Body of pancreas (tissue), 4 donors: Measurements from ENCODE around the gene AVPR2. TPM values are rescaled to one million over a fixed set of nuclear protein-coding genes. Genes with fewer than 3 reads are reported as not detected.

ENCODE experiments used
- ATAC-seq: fragments of 150-250 bp; one replicate; pipeline ENCODE4 v1.9.1; 2016
- DNase-seq, 4 donors: peaks; one replicate each; pipeline ENCODE4 v3.0.0-alpha.2; 2019
- H3K27ac ChIP-seq, 4 donors: fragments of 200-600 bp; sonication (generic); 1 replicate in 3 of 4; 2 replicates in 1 of 4; pipeline versions ENCODE4 v1.5.1 to v1.6.1; 2016 to 2019; ENCODE audit warnings: mild to moderate bottlenecking in 1 of 4, mixed read lengths in 1 of 4, moderate library complexity in 1 of 4
- H3K27me3 ChIP-seq, 2 donors: fragments of 200-600 bp; sonication (generic); one replicate each; pipeline ENCODE4 v1.6.0; 2016; ENCODE audit warnings: mild to moderate bottlenecking in 1 of 2
- H3K36me3 ChIP-seq, 2 donors: fragments of 200-600 bp; sonication (generic); replicated peaks in 1 of 2; 2 replicates each; pipeline ENCODE4 v1.5.1; 2016; ENCODE audit warnings: low read depth in 2 of 2; ENCODE audit not compliant: insufficient read depth in 1 of 2
- H3K4me1 ChIP-seq: fragments of 200-600 bp; sonication (generic); one replicate; pipeline ENCODE4 v1.6.0; 2016
- H3K4me3 ChIP-seq, 2 donors: fragments of 200-600 bp; sonication (generic); 1 replicate in 1 of 2; 2 replicates in 1 of 2; pipeline ENCODE4 v1.5.1; 2016 to 2019
- H3K9me3 ChIP-seq, 3 donors: fragments of 200-600 bp; sonication (generic); 1 replicate in 2 of 3; 2 replicates in 1 of 3; pipeline ENCODE4 v1.5.1; 2016
- CTCF ChIP-seq, 7 experiments: fragments of 450-650 bp in 4 of 7; fragments of 200-600 bp in 3 of 7; sonication (generic) in 3 of 7; IDR thresholded peaks; one replicate each; pipeline ENCODE4 v1.5.1; 2016 to 2019; ENCODE audit warnings: antibody characterized with exemption in 7 of 7
- POLR2A ChIP-seq, 3 donors: fragments of 450-650 bp; IDR thresholded peaks; one replicate each; pipeline ENCODE4 v1.6.1; 2016; ENCODE audit warnings: antibody characterized with exemption in 3 of 3, mild to moderate bottlenecking in 2 of 3
- WGBS, 2 donors: methylation state at CpG; one replicate each; pipeline ENCODE4 v1.1.5; 2017; 5-methylcytosine and 5-hydroxymethylcytosine counted together
- intact Hi-C: fragments of 100-400 bp; cut with DNase I; formaldehyde crosslinking; loops from one replicate; pipeline ENCODE4 v1.15.1; 2023
- total RNA-seq, 2 donors: library from RNA; depleted of rRNA; stranded (reverse); fragments of >200 nt; gene quantifications; one replicate each; pipeline ENCODE4 v1.1.0, GENCODE V29; 2016

Gene AVPR2
- total RNA-seq, 2 donors from 2014 or later = 0.66 to 0.78 TPM

DNA sequence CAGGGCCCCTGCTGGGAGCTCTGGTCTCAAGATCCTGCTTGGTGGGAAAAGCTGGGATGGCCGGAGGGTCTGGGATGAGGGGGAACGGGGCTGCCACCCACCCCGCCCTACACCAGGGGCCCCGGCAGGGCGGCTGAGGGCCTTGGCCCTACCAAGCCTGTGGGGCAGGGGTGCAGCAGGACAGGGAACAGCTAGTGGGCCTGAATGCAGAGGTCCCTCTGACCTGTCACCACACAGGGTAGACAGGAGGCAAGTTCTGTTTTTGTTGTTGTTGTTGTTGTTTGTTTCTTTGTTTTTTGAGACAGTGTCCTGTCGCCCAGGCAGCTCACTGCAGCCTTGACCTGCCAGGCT, 40.3 kb downstream of the AVPR2 start:
- Histone ChIP-seq H3K4me1 (no peaks in the 10 kb centered on the region), H3K27me3 (no peaks in the 10 kb centered on the region), H3K36me3 (no peaks in the 10 kb centered on the region), H3K27ac (no peak overlapping the region), H3K4me3 (no peak overlapping the region), H3K9me3 (no peaks in the 10 kb centered on the region)
- no peak for ATAC-seq
- WGBS, 2 donors = 44 to 63% methylated on average over 1 to 6 of the region's 6 CpGs
- intact Hi-C loops = loop anchor here (5.0 kb wide), 1 partner anchor 177 kb away; no protein-coding TSS in a partner anchor
- TF ChIP-seq POLR2A (IDR thresholded peaks at IDR 0.05) = no peak
- no peak for TF ChIP-seq CTCF (IDR thresholded peaks at IDR 0.05)
- no peak for DNase-seq

GRCh38 chrX:153945956-153946943, 41.8 kb downstream of the AVPR2 start:
- Histone ChIP-seq H3K9me3 (no peaks in the 10 kb centered on the region), H3K4me3 (no peak overlapping the region), H3K27me3 (no peaks in the 10 kb centered on the region), H3K4me1 (no peaks in the 10 kb centered on the region), H3K27ac (no peak overlapping the region), H3K36me3 (peaks cover 0 to 3% of the 10 kb centered on the region in 2 donors)
- 67% methylated on average over 11 of the region's 24 CpGs; no CpG with 5 or more reads in 1 of the 2 donors for WGBS, 2 donors
- ATAC-seq (no peak), DNase-seq (no peak)
- no peak for TF ChIP-seq CTCF (IDR thresholded peaks at IDR 0.05)
- TF ChIP-seq POLR2A (IDR thresholded peaks at IDR 0.05) = no peak
- intact Hi-C loops = no loop called here

DNA sequence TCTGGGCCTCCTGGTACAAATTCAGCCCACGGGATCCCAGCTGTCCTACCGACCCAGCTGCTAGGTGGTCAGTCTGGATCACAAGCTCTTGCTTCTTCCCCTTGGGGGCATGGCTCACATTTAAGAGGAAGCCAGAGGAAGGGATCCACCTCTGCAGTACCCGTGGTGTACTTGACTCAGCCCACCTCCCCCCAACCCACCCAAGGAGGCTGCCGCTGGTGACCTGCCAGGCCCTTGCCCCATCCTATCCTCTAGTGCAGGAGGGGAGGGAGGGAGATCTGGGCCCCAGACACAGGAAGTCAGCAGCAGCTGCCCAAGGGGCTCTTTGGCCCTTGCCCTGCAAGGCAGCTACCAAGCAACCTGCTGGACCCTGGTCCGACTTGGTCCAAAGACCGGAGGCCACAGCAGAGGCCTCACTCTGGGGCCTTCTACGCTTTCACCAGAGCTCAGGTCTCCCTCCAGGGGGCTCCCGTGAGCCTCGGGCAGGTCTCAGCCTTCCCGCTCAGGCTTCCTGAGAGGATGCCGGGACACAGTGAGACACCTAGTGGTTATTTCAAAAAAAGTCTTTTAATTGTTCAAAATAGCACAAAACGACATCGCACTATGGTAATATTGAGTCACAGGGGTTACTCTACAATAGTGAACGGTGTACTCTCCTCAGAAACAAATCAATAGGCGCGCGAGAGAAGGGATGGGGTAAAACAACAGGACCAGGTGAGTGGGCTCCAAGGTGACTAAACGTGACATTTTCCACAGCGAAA, 42.7 kb downstream of the AVPR2 start:
- H3K4me1 ChIP-seq = no peaks in the 10 kb centered on the region
- no peak overlapping the region for H3K27ac ChIP-seq
- peak; percentile 73 to 82 (median 78) for DNase-seq
- peak; percentile 89 for ATAC-seq
- TF ChIP-seq POLR2A (IDR thresholded peaks at IDR 0.05) = no peak
- TF ChIP-seq CTCF (IDR thresholded peaks at IDR 0.05) = peak; percentile 60 to 88 (median 81)
- WGBS, 2 donors = 36 to 58% methylated on average over 9 to 18 of the region's 19 CpGs
- H3K36me3 ChIP-seq = peaks cover 0 to 6% of the 10 kb centered on the region in 2 donors
- no peaks in the 10 kb centered on the region for H3K27me3 ChIP-seq
- intact Hi-C loops = no loop called here
- H3K4me3 ChIP-seq = no peak overlapping the region
- no peaks in the 10 kb centered on the region for H3K9me3 ChIP-seq

GRCh38 chrX:153948002-153948466, 43.6 kb downstream of the AVPR2 start:
- intact Hi-C loops = no loop called here
- no peak overlapping the region for H3K27ac ChIP-seq
- H3K9me3 ChIP-seq = no peaks in the 10 kb centered on the region
- DNase-seq (no peak), ATAC-seq (no peak)
- H3K4me1 ChIP-seq = no peaks in the 10 kb centered on the region
- WGBS, 2 donors = 86% methylated on average over 1 of the region's 10 CpGs; no CpG with 5 or more reads in 1 of the 2 donors
- TF ChIP-seq POLR2A (IDR thresholded peaks at IDR 0.05) (no peak), CTCF (IDR thresholded peaks at IDR 0.05) (no peak)
- H3K36me3 ChIP-seq = peaks cover 4 to 6% of the 10 kb centered on the region in 2 donors
- no peaks in the 10 kb centered on the region for H3K27me3 ChIP-seq
- H3K4me3 ChIP-seq = no peak overlapping the region
